Measurements from ENCODE around the gene GAS6. TPM values are rescaled to one million over a fixed set of nuclear protein-coding genes. Genes with fewer than 3 reads are reported as not detected.

GAS6 gene
- total RNA-seq, 1 donor: 216 TPM

- no peak for DNase-seq (ENCODE audit: low read depth)
- no peak overlapping the region for H3K4me3 ChIP-seq (ENCODE audit: low read depth, low read length)
- TF ChIP-seq CTCF (IDR thresholded peaks at IDR 0.05; ENCODE audit: insufficient read depth, low read depth, low read length): no peak
Measured at GRCh38 chr13:113774177-113775107, 89.4 kb downstream of the GAS6 start.

GRCh38 chr13:113771709-113772331, 92.1 kb downstream of the GAS6 start:
- no peak for TF ChIP-seq CTCF (IDR thresholded peaks at IDR 0.05; ENCODE audit: insufficient read depth, low read depth, low read length)
- DNase-seq (ENCODE audit: low read depth): no peak
- no peak overlapping the region for H3K4me3 ChIP-seq (ENCODE audit: low read depth, low read length)

- DNase-seq (ENCODE audit: low read depth): no peak
- H3K4me3 ChIP-seq (ENCODE audit: low read depth, low read length): no peak overlapping the region
- no peak for TF ChIP-seq CTCF (IDR thresholded peaks at IDR 0.05; ENCODE audit: insufficient read depth, low read depth, low read length)
Measured at GRCh38 chr13:113770937-113771336, 92.9 kb downstream of the GAS6 start.

Other genes with a start within 250 kb of the GAS6 start
- not detected in 2 replicates for gene ATP4B, start 205.9 kb downstream of the GAS6 start, total RNA-seq
- not detected in 2 replicates for gene GRK1, start 196.9 kb downstream of the GAS6 start, total RNA-seq
- gene TMEM255B, start 104.8 kb downstream of the GAS6 start, total RNA-seq: 0.43 and 1.6 TPM in 2 replicates
- under 0.01 TPM in 2 replicates for gene C13orf46, start 110.0 kb upstream of the GAS6 start, total RNA-seq